DOHH2 (cell line): Measurements from ENCODE around the gene C15orf62.

Experiments
- H3F3A ChIP-seq: fragments of 200-600 bp; sonication (generic), shearing (Covaris generic); 2 replicates; pipeline ENCODE4 v1.6.0; 2016; ENCODE audit warnings: antibody characterized with exemption, mild to moderate bottlenecking; ENCODE audit not compliant: control insufficient read depth, insufficient read depth
- H3K27ac ChIP-seq: fragments of 200-600 bp; sonication (generic); 2 replicates; pipeline ENCODE4 v1.5.1; 2014; ENCODE audit warnings: low read depth, mild to moderate bottlenecking, low read length, moderate library complexity
- H3K27me3 ChIP-seq: fragments of 200-600 bp; sonication (generic); 2 replicates; pipeline ENCODE4 v1.6.1; 2014; ENCODE audit warnings: mild to moderate bottlenecking, low read length, mixed read lengths; ENCODE audit not compliant: control insufficient read depth
- H3K36me3 ChIP-seq: fragments of 200-600 bp; sonication (generic); 2 replicates; pipeline ENCODE4 v1.6.1; 2014; ENCODE audit warnings: mild to moderate bottlenecking, low read length, moderate library complexity, mixed read lengths; ENCODE audit not compliant: control insufficient read depth
- H3K4me1 ChIP-seq: fragments of 200-600 bp; sonication (generic); 2 replicates; pipeline ENCODE4 v1.6.1; 2014; ENCODE audit warnings: mild to moderate bottlenecking, low read length, mixed read lengths; ENCODE audit not compliant: control insufficient read depth
- H3K4me2 ChIP-seq: fragments of 200-600 bp; sonication (generic); 2 replicates; pipeline ENCODE4 v1.6.0; 2014; ENCODE audit warnings: mild to moderate bottlenecking, low read length, moderate library complexity
- H3K4me3 ChIP-seq: fragments of 200-600 bp; sonication (generic); 2 replicates; pipeline ENCODE4 v1.5.1; 2014; ENCODE audit warnings: mild to moderate bottlenecking, low read length, mixed read lengths
- H3K79me2 ChIP-seq: fragments of 200-600 bp; sonication (generic); 2 replicates; pipeline ENCODE4 v1.6.1; 2014; ENCODE audit warnings: mild to moderate bottlenecking, low read length, mixed read lengths; ENCODE audit not compliant: control insufficient read depth
- H3K9me2 ChIP-seq: fragments of 200-600 bp; sonication (generic); replicated peaks from 2 replicates; pipeline ENCODE4 v1.6.1; 2014; ENCODE audit warnings: mild to moderate bottlenecking, low read length, mixed read lengths; ENCODE audit not compliant: control insufficient read depth
- H3K9me3 ChIP-seq: fragments of 200-600 bp; sonication (generic); 2 replicates; pipeline ENCODE4 v1.6.1; 2014; ENCODE audit warnings: antibody characterized with exemption, low read length, mixed read lengths; ENCODE audit not compliant: control insufficient read depth, insufficient read depth
- H4K20me1 ChIP-seq: fragments of 200-600 bp; sonication (generic); 2 replicates; pipeline ENCODE4 v1.6.0; 2014; ENCODE audit warnings: low read depth, mild to moderate bottlenecking, antibody characterized with exemption, low read length, moderate library complexity; ENCODE audit not compliant: control insufficient read depth, insufficient read depth
- EZH2phosphoT487 ChIP-seq: fragments of 200-600 bp; sonication (generic); IDR thresholded peaks from 2 replicates; pipeline ENCODE4 v1.6.1; 2017; ENCODE audit warnings: borderline replicate concordance, mild to moderate bottlenecking, antibody characterized with exemption, low read length, moderate library complexity, mixed read lengths
- TF ChIP-seq, protein P1 (sequence below): fragments of 200-600 bp; sonication (generic); IDR thresholded peaks from one replicate; pipeline ENCODE4 v1.5.1; 2014; ENCODE audit warnings: antibody characterized with exemption, mild to moderate bottlenecking, low read depth, low read length; ENCODE audit not compliant: poor library complexity, severe bottlenecking

C15orf62 gene

DNA sequence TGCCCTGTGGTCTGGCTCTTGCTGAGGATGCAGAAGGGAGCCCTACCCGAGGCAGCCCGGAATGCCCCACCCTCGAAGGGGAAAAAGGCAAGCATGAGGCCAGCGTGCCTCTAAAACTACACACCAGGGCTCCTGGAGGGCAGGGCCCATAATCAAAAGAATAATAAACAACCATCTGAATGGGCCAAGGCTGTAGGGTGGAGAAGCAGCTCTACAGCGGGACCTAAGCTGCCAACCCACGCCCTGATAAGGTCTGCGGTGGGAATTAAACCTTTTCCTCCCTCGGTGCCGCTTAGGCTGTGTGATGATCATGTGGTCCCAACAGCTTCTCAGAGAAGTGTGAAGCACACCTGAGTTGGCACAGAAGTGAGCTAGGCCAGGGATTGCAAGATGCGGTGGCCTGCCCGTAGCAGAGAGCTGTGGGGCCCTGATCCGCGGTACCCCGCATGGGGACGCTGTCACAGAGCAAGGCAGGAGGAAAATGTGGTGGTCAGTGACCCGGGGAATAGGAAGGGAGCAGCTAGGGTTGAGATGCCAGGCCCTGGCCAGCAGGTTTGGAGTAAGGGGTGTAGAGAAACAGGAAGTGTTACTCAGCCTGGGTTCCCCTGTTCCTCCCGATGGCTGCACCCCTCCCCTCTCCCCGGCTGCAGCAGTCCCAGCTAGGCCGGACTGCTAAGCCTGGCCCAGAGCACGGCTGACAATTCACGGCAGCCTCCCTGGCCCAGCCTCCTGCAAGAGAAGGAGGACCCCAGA, 1.1 kb upstream of the C15orf62 start:
- no peaks in the 10 kb centered on the region for H3K9me2 ChIP-seq
- H3K27ac ChIP-seq, result peak overlapping the region; percentile 94
- no peaks in the 10 kb centered on the region for H4K20me1 ChIP-seq
- H3F3A ChIP-seq, result peaks cover 38% of the 10 kb centered on the region
- no peaks in the 10 kb centered on the region for H3K27me3 ChIP-seq
- H3K36me3 ChIP-seq, result peaks cover 70% of the 10 kb centered on the region
- no peaks in the 10 kb centered on the region for H3K9me3 ChIP-seq
- TF ChIP-seq, protein P1, sequence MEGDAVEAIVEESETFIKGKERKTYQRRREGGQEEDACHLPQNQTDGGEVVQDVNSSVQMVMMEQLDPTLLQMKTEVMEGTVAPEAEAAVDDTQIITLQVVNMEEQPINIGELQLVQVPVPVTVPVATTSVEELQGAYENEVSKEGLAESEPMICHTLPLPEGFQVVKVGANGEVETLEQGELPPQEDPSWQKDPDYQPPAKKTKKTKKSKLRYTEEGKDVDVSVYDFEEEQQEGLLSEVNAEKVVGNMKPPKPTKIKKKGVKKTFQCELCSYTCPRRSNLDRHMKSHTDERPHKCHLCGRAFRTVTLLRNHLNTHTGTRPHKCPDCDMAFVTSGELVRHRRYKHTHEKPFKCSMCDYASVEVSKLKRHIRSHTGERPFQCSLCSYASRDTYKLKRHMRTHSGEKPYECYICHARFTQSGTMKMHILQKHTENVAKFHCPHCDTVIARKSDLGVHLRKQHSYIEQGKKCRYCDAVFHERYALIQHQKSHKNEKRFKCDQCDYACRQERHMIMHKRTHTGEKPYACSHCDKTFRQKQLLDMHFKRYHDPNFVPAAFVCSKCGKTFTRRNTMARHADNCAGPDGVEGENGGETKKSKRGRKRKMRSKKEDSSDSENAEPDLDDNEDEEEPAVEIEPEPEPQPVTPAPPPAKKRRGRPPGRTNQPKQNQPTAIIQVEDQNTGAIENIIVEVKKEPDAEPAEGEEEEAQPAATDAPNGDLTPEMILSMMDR, result peak; percentile 55
- no peak for TF ChIP-seq EZH2phosphoT487
- peaks cover 40% of the 10 kb centered on the region for H3K79me2 ChIP-seq
- H3K4me1 ChIP-seq, result peaks cover 83% of the 10 kb centered on the region
- peak overlapping the region; percentile 69 for H3K4me3 ChIP-seq
- peak overlapping the region; percentile 86 for H3K4me2 ChIP-seq

DNA sequence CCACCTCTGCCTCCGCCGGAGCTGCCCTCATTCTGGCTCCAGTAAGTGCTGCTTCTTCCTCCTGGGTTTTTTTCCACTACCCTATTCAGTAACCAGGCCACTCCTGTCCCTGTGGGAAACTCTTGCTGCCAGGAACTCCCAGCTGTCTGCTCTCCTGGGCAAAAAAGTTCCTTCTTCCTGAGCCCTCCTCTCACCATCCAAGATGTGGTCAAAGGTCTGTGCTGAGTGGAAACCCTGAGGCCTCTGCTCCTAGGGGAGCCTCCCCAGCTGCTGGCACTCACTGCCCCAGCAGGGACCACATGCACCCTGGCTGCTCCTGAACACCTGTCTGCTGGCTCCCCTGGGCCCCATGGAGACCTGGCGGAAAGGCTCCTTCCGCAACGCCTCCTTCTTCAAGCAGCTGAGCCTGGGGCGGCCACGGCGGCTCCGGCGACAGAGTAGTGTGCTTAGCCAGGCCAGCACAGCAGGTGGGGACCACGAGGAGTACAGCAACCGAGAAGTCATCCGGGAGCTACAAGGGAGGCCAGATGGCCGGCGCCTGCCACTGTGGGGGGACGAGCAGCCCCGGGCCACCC, 454 bp downstream of the C15orf62 start:
- H3K36me3 ChIP-seq, result peaks cover 62% of the 10 kb centered on the region
- peak overlapping the region; percentile 86 for H3K4me2 ChIP-seq
- H3K4me3 ChIP-seq, result peak overlapping the region; percentile 69
- H3K27ac ChIP-seq, result peak overlapping the region; percentile 94
- H3F3A ChIP-seq, result peaks cover 27% of the 10 kb centered on the region
- H3K27me3 ChIP-seq, result no peaks in the 10 kb centered on the region
- H3K79me2 ChIP-seq, result peaks cover 28% of the 10 kb centered on the region
- H3K9me3 ChIP-seq, result no peaks in the 10 kb centered on the region
- no peak for TF ChIP-seq EZH2phosphoT487
- TF ChIP-seq, protein P1, result no peak
- H3K9me2 ChIP-seq, result no peaks in the 10 kb centered on the region
- H4K20me1 ChIP-seq, result no peaks in the 10 kb centered on the region
- peaks cover 75% of the 10 kb centered on the region for H3K4me1 ChIP-seq

DNA sequence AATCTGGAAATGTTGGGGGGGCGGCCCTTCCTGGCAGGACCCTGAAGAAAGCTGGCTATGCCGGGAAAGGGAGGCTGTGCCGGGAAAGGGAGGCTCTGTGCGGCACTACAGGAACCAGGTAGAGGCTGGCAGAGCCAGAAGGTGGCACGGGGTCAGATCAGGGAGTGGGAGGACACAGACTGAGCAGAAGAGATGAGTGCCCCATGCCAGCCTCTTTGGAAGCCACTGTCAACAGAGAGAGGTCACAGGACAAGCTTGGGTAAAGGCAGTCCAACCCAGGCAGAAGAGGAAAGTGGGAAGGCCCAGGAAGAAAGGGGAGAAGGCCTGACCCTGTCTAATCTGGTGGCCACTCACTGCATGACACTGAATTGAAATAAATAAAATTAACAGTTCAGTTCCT, 1.5 kb downstream of the C15orf62 start:
- H3K9me2 ChIP-seq, result no peaks in the 10 kb centered on the region
- H3K27ac ChIP-seq, result peak overlapping the region; percentile 94
- no peaks in the 10 kb centered on the region for H4K20me1 ChIP-seq
- no peaks in the 10 kb centered on the region for H3K27me3 ChIP-seq
- peaks cover 61% of the 10 kb centered on the region for H3K36me3 ChIP-seq
- H3K4me3 ChIP-seq, result peak overlapping the region; percentile 69; the same call in 1 of the 2 replicates
- H3K79me2 ChIP-seq, result peaks cover 19% of the 10 kb centered on the region
- peak overlapping the region; percentile 86 for H3K4me2 ChIP-seq
- H3F3A ChIP-seq, result peaks cover 21% of the 10 kb centered on the region
- peaks cover 65% of the 10 kb centered on the region for H3K4me1 ChIP-seq
- no peaks in the 10 kb centered on the region for H3K9me3 ChIP-seq
- no peak for TF ChIP-seq EZH2phosphoT487
- TF ChIP-seq, protein P1, result no peak
